GM03348 (cell line): ENCODE results near the gene FREM2.

Experiments used
- DNase-seq: peaks from one replicate; pipeline ENCODE4 v3.0.0; 2012; ENCODE audit warnings: low spot score

The FREM2 gene

DNA sequence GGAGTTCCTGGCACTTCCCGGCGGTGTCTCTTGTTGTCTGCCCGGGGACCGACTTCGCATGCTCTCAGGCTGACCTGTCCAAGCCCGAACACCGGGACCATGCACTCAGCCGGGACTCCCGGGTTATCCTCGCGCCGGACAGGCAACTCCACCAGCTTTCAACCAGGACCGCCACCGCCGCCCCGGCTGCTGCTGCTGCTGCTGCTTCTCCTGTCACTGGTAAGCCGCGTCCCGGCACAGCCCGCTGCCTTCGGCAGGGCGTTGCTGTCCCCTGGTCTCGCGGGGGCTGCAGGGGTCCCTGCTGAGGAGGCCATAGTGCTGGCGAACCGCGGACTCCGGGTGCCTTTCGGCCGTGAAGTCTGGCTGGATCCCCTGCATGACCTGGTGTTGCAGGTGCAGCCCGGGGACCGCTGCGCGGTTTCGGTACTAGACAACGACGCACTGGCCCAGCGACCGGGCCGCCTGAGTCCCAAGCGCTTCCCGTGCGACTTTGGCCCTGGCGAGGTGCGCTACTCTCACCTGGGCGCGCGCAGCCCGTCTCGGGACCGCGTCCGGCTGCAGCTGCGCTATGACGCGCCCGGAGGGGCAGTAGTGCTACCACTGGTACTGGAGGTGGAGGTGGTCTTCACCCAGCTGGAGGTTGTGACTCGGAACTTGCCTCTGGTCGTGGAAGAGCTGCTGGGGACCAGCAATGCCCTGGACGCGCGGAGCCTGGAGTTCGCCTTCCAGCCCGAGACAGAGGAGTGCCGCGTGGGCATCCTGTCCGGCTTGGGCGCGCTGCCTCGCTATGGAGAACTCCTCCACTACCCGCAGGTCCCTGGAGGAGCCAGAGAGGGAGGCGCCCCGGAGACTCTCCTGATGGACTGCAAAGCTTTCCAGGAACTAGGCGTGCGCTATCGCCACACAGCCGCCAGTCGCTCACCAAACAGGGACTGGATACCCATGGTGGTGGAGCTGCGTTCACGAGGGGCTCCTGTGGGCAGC is 661 bp downstream of the FREM2 start:
- DNase-seq: peak; percentile 5

GRCh38 chr13:38688674-38689073 is 1.8 kb downstream of the FREM2 start:
- no peak for DNase-seq

GRCh38 chr13:38690231-38690630 is 3.4 kb downstream of the FREM2 start:
- no peak for DNase-seq

GRCh38 chr13:38693168-38693567 is 6.3 kb downstream of the FREM2 start:
- no peak for DNase-seq

GRCh38 chr13:38693641-38694040 is 6.8 kb downstream of the FREM2 start:
- DNase-seq: no peak

DNA sequence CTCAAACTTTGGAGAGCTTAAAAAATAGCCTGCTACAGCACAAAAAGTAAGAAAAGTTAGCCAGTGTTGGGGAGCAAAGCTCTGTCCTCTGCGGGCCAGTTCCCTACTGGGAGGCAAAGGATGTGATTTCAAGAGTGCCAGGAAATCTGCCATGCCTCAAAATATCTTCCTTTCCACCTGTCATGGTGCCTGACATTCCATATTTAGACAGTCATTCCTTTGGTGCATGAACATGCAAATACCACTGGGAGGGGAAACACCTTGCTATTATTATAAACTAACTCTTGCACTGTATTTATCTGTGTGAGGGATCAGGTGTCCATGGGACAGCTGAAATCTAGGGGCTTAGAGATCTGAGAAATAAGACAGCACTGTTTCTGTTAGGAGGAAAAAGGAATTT is 10.3 kb downstream of the FREM2 start:
- no peak for DNase-seq

DNA sequence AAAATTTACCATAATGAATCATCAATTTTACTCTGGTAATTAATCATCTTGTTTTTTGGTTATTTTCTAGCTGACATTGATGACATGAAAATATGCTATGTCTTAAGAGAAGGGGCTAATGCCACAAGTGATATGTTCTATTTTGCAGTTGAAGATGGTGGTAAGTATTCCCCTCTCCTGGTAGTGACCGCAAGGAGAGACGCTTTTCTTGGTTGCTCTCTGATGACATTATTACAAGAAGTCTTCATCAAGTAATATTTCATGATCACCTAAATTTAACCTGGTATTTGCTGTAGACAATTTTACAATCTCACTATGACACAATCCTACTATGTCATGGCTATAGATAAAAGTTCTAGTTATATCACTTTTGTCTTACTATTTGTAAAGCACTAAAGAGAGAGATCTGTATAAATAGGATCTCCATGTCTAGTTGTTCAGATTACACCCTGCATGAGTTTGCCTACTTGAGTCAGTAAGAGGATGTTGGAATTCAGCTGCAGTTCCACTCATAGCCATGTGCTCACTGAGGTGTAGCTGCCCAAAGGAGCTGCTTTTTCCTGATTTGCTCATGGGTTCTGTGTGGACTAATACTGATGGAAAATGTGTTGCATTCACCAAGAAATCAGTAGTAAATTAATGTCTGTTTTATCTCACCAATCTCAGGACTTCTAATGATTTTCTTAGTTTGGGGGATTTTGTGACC is 10.9 kb downstream of the FREM2 start:
- DNase-seq: no peak

DNA sequence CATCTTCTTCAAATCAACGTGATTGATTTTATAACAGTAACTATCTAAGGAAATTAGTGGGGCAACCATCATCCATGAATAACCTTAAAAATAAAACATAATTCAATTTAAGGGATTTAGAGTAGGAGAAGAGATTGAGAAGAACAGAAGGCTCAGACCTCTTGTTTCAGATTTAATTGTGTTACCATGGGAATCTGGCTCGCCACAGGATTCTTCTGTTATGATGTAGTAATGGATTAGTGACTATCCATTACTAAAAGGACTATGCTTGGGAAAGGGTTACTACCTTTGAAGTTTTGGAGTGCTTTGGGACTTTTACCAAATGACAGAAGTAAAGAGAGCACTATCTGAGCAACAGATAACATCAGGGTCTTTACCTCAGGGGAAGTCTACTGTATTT is 13.2 kb downstream of the FREM2 start:
- DNase-seq: no peak

- no peak for DNase-seq
Observed at GRCh38 chr13:38702669-38703068, 15.8 kb downstream of the FREM2 start.

DNA sequence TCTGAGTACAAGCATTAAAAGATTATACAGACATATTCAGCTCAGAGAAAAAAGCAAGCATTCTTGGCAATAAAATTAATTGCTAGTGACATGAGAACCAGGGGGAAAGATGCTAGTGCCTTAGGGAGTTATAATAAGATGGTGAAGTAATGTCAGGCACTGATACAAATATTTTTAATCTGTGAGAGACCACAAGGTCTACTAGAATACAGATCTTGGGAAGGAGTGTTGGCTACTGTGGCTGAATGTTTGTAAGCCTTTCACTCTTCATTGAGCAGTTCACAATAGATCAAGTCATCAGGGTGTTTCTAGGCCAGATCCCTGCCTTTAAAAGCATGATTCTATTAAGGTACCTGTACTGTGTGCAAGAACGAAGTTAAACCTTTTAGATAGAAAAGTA is 16.4 kb downstream of the FREM2 start:
- DNase-seq: no peak

GRCh38 chr13:38705365-38705764 is 18.5 kb downstream of the FREM2 start:
- no peak for DNase-seq

DNA sequence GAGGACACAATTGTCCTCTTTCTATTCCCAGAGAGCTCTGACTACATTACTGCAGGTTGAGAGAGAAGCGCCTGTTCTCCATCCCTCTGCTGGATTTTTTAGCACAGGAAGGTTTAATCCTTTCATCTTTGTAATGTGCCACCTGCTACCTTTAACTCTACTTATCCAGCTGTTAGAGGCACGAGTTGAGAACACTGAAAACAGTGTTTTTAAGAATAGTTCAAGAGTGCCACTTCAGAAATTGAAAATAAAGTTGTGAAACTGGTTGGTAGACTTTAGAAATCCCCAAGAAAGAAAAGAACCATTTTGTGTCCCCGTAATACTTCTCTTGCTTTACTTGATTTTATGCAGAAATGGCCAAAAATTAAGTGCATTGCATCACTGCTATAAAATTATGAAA is 20.6 kb downstream of the FREM2 start:
- DNase-seq: no peak

GRCh38 chr13:38713046-38713445 is 26.2 kb downstream of the FREM2 start:
- no peak for DNase-seq

DNA sequence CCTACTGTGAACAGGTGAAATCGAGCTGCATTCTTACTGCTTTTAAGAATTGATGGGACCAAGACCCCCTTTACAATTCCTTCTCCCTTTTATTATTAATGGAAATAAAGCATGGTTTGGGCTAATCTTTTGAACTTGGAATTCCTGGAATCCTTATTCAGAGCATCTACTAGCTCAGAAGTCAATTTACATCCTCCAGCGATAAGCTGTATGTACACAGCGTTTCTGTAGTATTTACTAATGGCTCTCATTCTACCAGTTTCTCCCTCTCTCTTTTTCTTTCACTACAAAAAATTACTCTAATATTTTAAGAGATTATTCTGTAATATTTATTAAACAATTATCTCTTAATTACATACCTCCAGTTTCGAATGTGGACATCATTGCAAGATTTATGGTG is 31.5 kb downstream of the FREM2 start:
- no peak for DNase-seq

- DNase-seq: no peak
Observed at GRCh38 chr13:38730332-38730731, 43.5 kb downstream of the FREM2 start.

DNA sequence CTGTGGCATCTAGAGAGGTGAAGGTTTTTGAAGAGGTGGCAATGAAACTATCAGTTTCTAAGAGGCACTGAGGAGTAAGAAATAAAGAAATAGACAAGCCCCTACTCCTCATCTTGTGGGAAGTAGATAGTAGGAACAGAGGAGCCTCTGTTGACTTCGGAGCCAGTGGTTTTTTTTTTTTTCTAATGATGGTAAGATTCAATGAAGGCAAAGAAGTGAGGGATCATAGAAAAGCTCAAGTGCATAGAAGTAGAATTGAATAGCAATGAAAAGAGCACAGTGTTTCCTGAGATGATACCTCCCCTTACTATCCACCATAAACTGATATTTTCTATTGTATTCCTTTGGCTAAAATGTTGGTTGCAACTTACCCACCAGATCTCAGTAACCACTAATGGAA is 46.3 kb downstream of the FREM2 start:
- DNase-seq: no peak

DNA sequence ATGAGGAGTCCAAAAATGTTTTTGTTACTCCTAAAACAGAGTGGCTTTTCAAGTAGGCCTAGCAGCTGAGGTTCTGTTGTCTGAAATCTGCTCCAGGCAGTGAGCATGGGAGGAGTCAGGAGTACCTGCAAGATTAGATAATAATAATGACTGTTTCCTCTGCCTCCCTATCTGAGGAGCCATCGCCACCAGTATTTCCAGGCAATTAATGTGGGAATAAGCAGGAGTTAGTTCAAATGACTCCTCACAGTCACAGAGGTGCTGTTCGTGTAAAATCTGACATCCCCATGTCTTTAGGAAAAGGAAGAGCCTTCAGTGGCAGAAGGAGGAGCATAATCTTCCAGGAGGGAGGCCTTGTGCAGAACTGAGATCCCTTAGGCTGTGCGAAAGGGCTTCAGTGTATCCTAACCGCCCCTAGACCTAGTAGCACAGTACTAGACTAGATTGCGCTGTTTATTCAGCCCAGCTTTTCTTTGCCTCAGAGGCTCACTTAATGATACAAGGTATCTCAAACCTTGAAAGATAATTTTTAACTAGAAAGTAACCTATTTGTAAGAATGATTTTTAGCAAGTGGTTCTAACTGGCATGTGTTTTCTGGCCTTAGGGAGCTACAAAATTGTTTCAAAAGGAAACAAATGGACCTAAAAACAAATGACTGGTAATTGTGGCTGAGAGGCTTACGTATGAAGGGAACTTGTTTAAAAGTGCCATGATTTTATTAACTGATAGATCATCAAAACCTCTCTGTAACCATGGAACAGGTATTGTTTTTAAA is 49.0 kb downstream of the FREM2 start:
- DNase-seq: no peak

- no peak for DNase-seq
Observed at GRCh38 chr13:38743466-38743865, 56.6 kb downstream of the FREM2 start.

DNA sequence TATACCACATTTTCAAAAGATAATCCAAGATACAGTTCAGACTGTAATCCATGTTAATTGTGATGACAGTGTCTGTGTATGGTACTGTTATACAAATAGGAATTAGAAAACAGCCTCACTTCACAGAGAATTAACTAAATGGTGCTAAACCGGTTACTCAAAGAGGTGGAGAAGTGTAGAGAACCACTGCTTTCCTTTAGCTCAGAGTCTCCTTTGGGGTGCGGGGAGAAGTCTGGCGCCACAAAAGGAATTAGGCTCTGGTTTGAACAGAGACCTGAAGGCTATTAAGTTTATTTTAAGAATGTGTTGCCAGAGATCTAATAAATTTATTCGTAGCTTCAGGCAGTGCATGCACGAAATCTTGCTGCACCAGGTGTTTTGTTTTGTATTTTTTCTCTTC is 65.8 kb downstream of the FREM2 start:
- DNase-seq: no peak

DNA sequence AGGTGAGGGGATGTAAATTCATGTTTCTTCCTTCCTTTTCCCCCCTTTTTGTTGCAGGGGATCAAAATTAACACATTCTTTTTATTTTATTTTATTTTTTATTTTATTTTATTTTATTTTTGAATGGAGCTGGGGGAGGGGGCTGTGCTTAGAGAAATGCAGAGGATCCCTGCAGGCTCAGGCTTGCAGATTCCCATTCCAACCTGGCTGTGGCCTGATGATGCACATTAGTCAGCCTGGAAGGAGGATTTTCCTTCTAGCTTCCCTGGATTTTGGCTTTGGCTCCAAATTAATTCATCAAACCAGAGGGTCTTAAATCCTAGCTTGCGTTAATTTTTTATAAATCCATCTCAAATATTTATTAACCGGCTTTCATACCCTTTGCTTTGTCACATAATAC is 67.0 kb downstream of the FREM2 start:
- no peak for DNase-seq

DNA sequence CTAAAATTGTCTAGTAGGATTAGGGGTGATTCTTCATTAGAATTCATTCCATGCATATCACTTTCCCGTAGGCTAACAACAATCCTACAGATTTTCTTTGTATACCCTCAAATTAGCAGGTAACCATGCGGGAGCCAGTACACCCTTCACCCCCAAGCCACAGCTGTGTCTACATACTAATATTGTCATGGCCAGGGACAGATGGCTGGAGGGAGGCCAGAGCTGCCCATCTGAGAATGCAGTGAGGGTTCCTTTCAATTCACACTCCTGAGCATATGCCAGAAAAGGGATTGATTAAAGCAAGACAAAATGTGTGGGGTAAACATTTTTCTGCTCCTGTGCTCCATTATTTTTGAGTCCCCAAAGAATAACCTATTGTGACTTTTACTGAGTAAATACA is 68.9 kb downstream of the FREM2 start:
- no peak for DNase-seq

DNA sequence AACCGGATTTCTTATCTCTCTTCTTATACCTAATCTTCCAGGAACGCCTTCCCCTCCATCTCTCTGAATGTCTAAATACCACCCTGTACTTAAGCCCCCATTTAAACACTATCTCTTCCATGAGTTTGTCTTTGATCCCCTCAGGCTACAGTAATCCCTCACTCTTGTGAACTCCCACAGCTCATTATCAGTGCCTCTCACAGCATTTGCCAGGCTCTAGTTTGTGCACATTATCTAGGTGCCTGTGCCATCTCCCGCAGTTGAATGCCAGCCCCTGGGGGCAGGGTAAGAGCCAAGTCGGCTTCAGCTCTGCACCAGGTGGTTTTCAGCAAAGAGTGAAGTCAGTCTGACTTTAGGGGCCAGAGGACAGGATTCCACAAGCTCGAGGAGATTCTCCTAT is 71.4 kb downstream of the FREM2 start:
- DNase-seq: no peak

DNA sequence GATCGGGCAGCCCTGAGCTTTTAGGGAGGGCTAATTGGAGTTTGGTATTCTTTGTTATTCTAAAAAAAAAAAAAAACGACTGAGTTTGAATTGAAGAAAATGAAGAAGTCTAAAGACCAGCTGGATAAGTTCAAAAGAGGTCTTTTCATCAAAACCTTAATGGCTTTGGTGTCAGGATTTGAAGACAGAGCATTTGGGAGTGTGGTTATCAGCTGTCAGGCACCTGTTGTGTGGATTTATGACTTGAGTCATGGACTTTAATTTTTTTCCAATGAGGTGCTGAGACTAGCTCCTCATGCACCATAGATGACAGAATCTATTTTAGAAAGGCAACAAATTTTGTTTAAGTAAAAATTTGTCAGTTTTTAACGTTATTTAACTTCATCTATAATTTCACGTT is 72.5 kb downstream of the FREM2 start:
- no peak for DNase-seq
